ENCODE results near the gene CERS1.

The CERS1 gene

GRCh38 chr19:18895824-18896341 is at the start of gene CERS1:
Gene CERS1, minus strand, starts transcription at chr19:18896158. Its CDS starts 86 bp downstream, at chr19:18896072.
- no peak for DNase-seq (ENCODE audit: low read depth, low spot score)

GRCh38 chr19:18945297-18945696 is 49.3 kb upstream of the CERS1 start:
- Histone ChIP-seq H3K9ac (ENCODE audit: insufficient read length) (no peak overlapping the region), H3K9me3 (ENCODE audit: low read depth, low read length) (no peaks in the 10 kb centered on the region), H3K27ac (no peak overlapping the region), H3K36me3 (ENCODE audit: insufficient read depth, low read length) (no peaks in the 10 kb centered on the region), H3K4me3 (no peak overlapping the region)
- TF ChIP-seq FOXP2 (optimal IDR thresholded peaks at IDR 0.05; ENCODE audit: control extremely low read depth, extremely low read length, insufficient read depth) (no peak), EZH2 (IDR thresholded peaks at IDR 0.05) (no peak), POLR2AphosphoS5 (IDR thresholded peaks at IDR 0.05; ENCODE audit: borderline replicate concordance, low read depth, low read length) (no peak)
- no peak for DNase-seq (ENCODE audit: low read depth, low spot score)

More at GRCh38 chr19:18895824-18896341, at the start of gene CERS1:
- Histone ChIP-seq H3K36me3 (ENCODE audit: insufficient read depth, low read length) (no peaks in the 10 kb centered on the region; the same call in 1 of the 2 replicates), H3K9me3 (ENCODE audit: low read depth, low read length) (no peaks in the 10 kb centered on the region), H3K27ac (no peak within 1 kb of the TSS), H3K9ac (ENCODE audit: insufficient read length) (peak within 1 kb of the TSS; percentile 55), H3K4me3 (peak within 1 kb of the TSS; percentile 83)
- TF ChIP-seq EZH2 (IDR thresholded peaks at IDR 0.05) (no peak), FOXP2 (optimal IDR thresholded peaks at IDR 0.05; ENCODE audit: control extremely low read depth, extremely low read length, insufficient read depth) (no peak), POLR2AphosphoS5 (IDR thresholded peaks at IDR 0.05; ENCODE audit: borderline replicate concordance, low read depth, low read length) (no peak)

GRCh38 chr19:18943465-18943864 is 47.5 kb upstream of the CERS1 start:
- TF ChIP-seq FOXP2 (optimal IDR thresholded peaks at IDR 0.05; ENCODE audit: control extremely low read depth, extremely low read length, insufficient read depth) (no peak), EZH2 (IDR thresholded peaks at IDR 0.05) (no peak), POLR2AphosphoS5 (IDR thresholded peaks at IDR 0.05; ENCODE audit: borderline replicate concordance, low read depth, low read length) (no peak)
- Histone ChIP-seq H3K4me3 (no peak overlapping the region), H3K9ac (ENCODE audit: insufficient read length) (no peak overlapping the region), H3K9me3 (ENCODE audit: low read depth, low read length) (no peaks in the 10 kb centered on the region), H3K36me3 (ENCODE audit: insufficient read depth, low read length) (no peaks in the 10 kb centered on the region), H3K27ac (no peak overlapping the region)
- no peak for DNase-seq (ENCODE audit: low read depth, low spot score)

- DNase-seq (ENCODE audit: low read depth, low spot score): no peak
- Histone ChIP-seq H3K9me3 (ENCODE audit: low read depth, low read length) (no peaks in the 10 kb centered on the region), H3K4me3 (no peak overlapping the region), H3K27ac (no peak overlapping the region), H3K9ac (ENCODE audit: insufficient read length) (no peak overlapping the region), H3K36me3 (ENCODE audit: insufficient read depth, low read length) (no peaks in the 10 kb centered on the region)
- no peak for TF ChIP-seq FOXP2 (optimal IDR thresholded peaks at IDR 0.05; ENCODE audit: control extremely low read depth, extremely low read length, insufficient read depth)
- no peak for TF ChIP-seq EZH2 (IDR thresholded peaks at IDR 0.05)
- TF ChIP-seq POLR2AphosphoS5 (IDR thresholded peaks at IDR 0.05; ENCODE audit: borderline replicate concordance, low read depth, low read length): no peak
Observed at GRCh38 chr19:18942692-18943091, 46.7 kb upstream of the CERS1 start.

GRCh38 chr19:18941628-18942354 is 45.8 kb upstream of the CERS1 start:
- no peak for TF ChIP-seq POLR2AphosphoS5 (IDR thresholded peaks at IDR 0.05; ENCODE audit: borderline replicate concordance, low read depth, low read length)
- TF ChIP-seq FOXP2 (optimal IDR thresholded peaks at IDR 0.05; ENCODE audit: control extremely low read depth, extremely low read length, insufficient read depth): no peak
- TF ChIP-seq EZH2 (IDR thresholded peaks at IDR 0.05): no peak
- no peaks in the 10 kb centered on the region for H3K36me3 ChIP-seq (ENCODE audit: insufficient read depth, low read length)
- H3K9me3 ChIP-seq (ENCODE audit: low read depth, low read length): no peaks in the 10 kb centered on the region
- no peak overlapping the region for H3K4me3 ChIP-seq
- no peak overlapping the region for H3K27ac ChIP-seq
- no peak for DNase-seq (ENCODE audit: low read depth, low spot score)
- no peak overlapping the region for H3K9ac ChIP-seq (ENCODE audit: insufficient read length)

- no peaks in the 10 kb centered on the region for H3K9me3 ChIP-seq (ENCODE audit: low read depth, low read length)
- H3K36me3 ChIP-seq (ENCODE audit: insufficient read depth, low read length): no peaks in the 10 kb centered on the region
- peak within 1 kb of the TSS; percentile 87 for H3K4me3 ChIP-seq
- H3K9ac ChIP-seq (ENCODE audit: insufficient read length): peak within 1 kb of the TSS; percentile 75
- H3K27ac ChIP-seq: no peak within 1 kb of the TSS
- DNase-seq (ENCODE audit: low read depth, low spot score): no peak
- no peak for TF ChIP-seq POLR2AphosphoS5 (IDR thresholded peaks at IDR 0.05; ENCODE audit: borderline replicate concordance, low read depth, low read length)
- no peak for TF ChIP-seq EZH2 (IDR thresholded peaks at IDR 0.05)
- no peak for TF ChIP-seq FOXP2 (optimal IDR thresholded peaks at IDR 0.05; ENCODE audit: control extremely low read depth, extremely low read length, insufficient read depth)
Observed at GRCh38 chr19:18940769-18941627, 45.0 kb upstream of the CERS1 start, which contains the start of gene HOMER3. Gene HOMER3, minus strand, starts transcription at chr19:18941217. Its CDS starts 2,235 bp downstream, at chr19:18938982.

GRCh38 chr19:18939922-18940768 is 44.2 kb upstream of the CERS1 start:
- no peak for DNase-seq (ENCODE audit: low read depth, low spot score)
- TF ChIP-seq EZH2 (IDR thresholded peaks at IDR 0.05): no peak
- no peak for TF ChIP-seq FOXP2 (optimal IDR thresholded peaks at IDR 0.05; ENCODE audit: control extremely low read depth, extremely low read length, insufficient read depth)
- TF ChIP-seq POLR2AphosphoS5 (IDR thresholded peaks at IDR 0.05; ENCODE audit: borderline replicate concordance, low read depth, low read length): no peak
- Histone ChIP-seq H3K4me3 (peak overlapping the region; percentile 87), H3K27ac (no peak overlapping the region), H3K36me3 (ENCODE audit: insufficient read depth, low read length) (no peaks in the 10 kb centered on the region), H3K9me3 (ENCODE audit: low read depth, low read length) (no peaks in the 10 kb centered on the region), H3K9ac (ENCODE audit: insufficient read length) (peak overlapping the region; percentile 75)

All from SK-N-MC (cell line).